HL-60/S4 (cell line): ENCODE results near the gene SPATA6L.
"Not testable (repeated sequence)": the region's sequence is repeated elsewhere in the genome, so short reads cannot be mapped to it uniquely, and the experiment has no call there.

Experiments used
- in situ Hi-C: fragments of 300-500 bp; cut with MboI; formaldehyde crosslinking; loops from 2 replicates; pipeline ENCODE4 v1.14.3; 2022; ENCODE audit warnings: low sequenced_read_pairs

SPATA6L gene

DNA sequence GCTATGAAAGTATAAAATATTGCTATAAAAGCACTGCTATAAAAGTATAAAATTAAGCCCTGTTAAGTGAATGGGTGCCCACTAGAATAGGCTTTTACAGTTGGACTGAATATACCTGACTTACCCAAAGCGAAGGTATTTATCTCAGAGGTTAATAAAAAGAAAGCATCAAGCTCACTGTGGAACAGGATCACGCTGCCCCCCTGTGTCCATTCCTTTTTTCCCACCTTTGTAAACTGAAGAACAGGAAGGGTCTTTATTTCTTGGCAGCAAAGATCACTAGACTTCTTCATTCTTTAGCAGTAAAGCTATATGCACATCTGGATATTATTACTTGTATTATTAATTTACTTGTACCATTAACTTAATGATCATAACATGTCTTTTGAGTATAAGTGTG lies 26.3 kb downstream of the SPATA6L start:
- in situ Hi-C loops: no loop called here

DNA sequence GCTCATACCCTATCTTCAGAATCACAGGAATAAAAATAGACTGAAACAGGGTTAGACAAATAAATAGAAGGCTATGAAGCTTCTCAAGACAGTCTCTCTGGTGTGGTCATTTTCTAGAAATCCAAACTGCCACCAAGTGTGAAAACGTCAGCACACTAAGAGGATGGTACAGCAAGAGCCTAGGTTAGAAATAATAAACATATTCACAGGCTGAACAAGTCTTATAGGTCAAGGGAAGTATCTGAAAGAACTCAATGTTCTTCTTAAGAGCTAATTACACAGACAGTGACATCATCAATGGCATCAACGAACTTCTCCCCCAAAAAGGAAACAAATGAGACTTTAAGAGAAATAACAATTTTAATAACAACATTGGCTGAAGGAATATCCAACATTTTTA lies 26.9 kb downstream of the SPATA6L start:
- in situ Hi-C loops: no loop called here

DNA sequence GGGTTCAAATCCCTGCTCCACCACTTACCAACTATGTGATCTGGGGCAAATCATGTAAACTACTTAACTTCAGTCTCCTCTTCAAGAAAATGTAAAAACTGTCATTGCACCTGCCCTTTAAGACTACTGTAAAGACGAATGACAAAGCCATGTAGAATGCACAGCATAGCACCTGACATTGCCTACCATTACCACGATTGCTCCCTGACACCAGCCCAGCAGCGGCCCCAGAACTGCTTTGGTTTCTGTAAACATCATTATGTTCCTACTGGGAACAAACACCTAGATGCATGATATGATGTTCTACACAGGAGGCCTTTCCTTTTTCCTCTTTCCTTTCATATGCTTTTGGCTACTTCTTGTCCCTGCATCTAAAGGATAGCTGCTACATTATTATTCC lies 27.3 kb downstream of the SPATA6L start:
- in situ Hi-C loops: no loop called here

DNA sequence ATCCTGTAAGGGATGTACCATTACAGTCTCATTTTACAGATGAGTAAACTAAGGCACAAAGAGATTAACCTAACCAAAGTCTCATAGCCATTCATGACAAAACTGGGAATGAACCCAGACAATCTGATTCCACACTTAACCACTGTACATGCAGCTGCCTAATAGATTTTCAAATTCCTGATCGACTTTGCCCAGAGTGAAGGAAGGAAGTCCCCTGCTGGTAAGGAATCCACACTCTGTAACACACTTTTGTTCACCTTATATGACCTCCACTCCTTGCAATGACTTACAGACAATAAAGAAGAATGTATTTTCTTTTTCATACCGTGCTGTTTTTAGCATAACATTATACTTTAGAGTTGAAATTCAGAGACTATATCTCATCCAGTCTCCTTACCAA lies 35.4 kb downstream of the SPATA6L start:
- in situ Hi-C loops: no loop called here

DNA sequence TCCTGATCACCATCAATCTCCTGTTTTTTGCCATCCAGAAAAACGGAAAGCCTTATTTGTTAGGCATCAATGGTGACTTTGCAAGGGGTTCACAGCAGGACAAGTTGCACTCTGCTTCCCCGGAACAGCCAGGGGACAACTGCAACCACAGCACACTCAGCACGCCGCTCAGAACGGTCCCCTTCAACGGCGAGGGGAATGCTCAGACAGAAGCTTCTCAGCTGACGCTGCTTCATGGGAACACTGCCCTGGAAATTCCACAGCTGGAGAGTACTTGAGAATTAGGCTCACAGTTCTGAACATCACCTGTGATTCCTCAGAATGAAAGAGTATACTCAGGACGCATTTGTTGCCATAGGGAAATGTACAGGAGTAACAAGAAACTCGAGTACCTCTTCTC lies 44.3 kb downstream of the SPATA6L start:
- in situ Hi-C loops: no loop called here

DNA sequence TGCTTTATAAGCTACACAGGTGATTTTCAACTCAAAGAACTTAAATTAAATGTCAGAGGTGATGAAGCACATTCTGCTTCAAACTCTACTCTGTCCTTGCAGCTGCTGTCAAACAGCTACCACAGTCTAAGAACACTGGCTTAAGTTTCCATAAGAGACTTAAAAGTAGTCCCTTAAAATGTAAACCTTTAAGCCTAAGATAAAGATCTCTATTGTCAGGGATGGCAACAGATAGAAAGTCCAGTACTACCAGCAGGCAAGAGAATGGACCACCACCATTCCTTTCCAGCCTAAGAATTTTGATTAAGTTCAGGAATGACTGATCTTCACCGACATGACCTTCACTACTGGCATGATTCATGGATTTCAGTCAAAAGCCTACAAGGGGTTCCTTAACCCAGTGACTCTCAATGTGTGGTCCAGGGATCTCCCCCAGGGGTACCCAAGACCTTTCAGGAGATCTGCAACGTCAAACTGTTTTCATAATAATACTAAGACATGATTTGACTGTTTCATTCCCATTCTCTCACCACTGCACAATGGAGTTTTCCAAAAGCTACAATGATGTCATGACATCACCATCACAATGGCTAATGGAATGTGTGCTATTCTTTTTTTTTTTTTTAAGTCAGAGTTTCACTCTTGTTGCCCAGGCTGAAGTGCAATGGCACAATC lies 45.3 kb downstream of the SPATA6L start:
- in situ Hi-C loops: no loop called here

DNA sequence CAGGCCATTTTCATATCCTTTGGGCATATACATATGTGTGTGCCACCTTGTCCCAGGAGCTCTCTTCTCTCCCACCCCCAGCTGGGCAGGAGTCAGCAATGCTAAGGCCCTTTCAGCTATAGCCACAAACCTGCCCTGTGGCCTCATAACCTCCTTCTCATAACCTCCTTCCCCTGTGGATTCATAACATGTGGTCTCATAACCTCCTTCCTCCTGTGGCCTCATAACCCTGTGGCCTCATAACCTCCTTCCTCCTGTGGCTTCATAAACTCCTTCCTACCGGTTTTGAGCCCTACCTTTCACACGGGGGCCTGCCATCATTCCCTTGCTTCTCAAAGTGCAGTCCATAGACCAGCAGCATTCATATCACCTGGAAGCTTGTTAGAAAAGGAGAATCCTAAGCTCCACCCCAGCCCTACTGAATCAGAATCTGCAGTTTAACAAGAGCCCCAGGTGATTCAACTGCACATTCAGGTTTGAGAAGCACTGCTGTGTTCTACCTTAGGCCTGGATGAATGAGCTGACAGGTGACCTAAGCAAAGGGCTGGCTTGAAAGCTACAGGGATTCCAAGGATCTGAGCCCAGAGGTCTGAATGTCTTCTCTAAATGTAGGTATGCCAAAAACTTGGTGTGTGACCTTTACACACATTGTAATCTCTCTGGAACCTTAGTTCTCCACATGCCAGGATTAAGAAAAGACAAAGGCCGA lies 46.1 kb downstream of the SPATA6L start:
- in situ Hi-C loops: no loop called here

DNA sequence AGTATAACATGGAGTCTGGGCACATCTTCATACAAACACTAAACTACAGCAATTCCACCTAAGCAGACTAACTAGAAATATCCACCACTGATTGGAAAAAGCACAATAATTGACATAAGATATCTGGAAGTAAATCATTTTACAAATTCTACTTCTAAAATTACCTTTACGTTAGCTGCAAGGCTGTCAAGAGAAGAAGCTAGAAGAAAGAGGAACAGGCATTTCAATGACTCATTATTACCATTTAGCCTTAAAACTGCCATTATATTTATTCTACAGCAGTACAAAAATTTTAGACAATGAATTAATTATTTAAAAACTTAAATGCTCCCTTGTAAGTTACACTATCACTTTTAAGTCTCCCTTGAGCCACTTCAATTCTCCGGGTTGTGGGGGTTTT lies 47.6 kb downstream of the SPATA6L start:
- in situ Hi-C loops: no loop called here

DNA sequence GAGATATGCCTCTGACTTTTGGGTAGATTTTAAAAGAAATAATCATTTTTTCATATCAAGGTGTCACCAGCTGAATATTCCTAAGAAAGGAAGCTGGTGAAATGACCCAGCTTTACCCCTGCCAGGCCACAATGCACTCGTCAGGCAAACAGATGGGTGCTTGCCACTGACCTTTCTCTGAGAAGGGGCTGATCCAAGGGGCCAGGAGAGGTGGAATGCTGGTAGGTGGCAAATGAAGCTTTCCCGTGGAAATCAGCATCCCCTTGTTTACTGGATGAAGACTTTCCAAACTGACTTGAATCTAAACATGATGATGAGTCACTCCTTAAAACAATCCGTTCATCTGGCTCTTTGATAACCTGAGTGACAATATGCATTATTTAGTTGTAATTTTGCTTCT lies 48.5 kb downstream of the SPATA6L start:
- in situ Hi-C loops: no loop called here

DNA sequence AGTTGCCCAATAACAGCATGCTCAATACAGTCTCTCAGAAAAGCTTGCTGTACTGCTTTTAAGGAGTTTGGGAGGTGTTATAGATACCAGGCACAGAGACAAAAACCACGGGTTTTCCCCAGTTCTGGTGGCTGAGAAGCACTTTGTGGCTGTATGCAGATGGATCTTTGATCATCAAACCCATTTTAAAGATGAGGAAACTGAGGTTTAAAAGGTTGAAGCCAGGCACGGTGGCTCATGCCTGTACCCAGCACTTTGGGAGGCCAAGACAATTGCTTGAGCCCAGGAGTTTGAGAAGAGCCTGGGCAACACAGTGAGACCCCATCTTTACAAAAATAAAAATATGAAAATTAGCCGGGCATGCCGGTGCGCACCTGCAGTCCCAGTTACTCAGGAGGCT lies 50.5 kb downstream of the SPATA6L start:
- in situ Hi-C loops: no loop called here

DNA sequence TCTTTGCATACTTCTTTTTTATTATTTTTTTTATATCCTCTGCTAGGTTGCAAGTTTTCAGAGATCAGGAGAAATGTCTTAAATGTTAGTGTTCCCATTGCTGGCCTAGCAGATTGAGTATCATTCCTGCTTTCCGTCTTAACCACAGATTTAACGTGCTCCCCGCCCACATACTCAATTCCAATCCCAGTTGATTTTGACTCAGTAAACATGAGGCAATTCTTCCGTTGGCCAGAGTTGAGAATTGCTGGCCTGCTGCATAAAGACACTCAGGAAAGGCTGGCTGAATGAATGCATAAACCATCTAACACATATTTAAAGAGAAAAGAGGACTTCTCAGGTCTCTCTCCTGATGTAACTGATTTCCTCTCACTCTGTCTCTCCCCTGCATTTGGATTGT lies 51.0 kb downstream of the SPATA6L start:
- in situ Hi-C loops: no loop called here

DNA sequence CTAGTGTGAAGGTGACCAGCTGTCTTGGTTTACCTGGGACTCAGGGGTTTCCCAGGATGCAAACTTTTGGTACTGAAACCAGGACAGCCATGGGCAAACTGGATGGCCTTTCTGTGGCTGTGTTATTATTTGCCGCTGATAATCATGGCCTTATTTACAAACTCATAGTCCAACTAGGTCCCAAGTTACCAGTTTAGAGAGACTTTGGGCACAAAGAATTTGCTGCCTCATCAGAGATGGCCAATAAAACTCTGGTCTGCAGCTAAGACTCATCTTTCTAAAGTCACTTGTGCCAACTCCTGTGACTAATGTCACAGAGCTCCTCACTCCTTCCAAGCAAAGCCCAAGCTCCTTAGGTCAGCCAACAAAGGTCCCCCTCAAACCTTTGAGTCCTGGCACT lies 51.7 kb downstream of the SPATA6L start:
- in situ Hi-C loops: no loop called here

DNA sequence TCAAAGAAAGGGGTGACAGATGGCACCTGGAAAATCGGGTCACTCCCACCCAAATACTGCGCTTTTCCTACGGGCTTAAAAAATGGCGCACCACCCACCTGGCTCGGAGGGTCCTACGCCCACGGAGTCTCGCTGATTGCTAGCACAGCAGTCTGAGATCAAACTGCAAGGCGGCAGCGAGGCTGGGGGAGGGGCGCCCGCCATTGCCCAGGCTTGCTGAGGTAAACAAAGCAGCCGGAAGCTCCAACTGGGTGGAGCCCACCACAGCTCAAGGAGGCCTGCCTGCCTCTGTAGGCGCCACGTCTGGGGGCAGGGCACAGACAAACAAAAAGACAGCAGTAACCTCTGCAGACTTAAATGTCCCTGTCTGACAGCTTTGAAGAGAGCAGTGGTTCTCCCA lies 60.2 kb downstream of the SPATA6L start:
- in situ Hi-C loops: not testable (repeated sequence)

DNA sequence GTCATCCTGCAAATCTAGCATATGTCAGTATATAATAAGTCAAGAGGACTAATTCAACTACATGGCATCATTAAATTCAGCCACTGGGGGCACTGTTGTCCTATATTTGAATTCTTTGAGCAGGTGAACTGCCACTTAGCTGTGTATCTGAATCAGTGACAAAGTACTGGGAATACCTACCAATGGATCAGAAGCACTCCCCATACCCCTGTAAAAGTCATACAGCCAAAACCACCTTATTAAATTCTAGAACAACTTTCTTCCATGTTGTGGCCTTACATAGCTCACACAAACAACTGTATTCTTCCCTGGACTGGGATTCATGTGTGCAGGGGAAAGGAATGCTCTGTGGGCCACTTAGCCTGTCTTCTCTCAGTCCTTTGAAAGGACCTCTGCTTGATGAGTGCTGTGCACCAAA lies 61.6 kb downstream of the SPATA6L start:
- in situ Hi-C loops: no loop called here

DNA sequence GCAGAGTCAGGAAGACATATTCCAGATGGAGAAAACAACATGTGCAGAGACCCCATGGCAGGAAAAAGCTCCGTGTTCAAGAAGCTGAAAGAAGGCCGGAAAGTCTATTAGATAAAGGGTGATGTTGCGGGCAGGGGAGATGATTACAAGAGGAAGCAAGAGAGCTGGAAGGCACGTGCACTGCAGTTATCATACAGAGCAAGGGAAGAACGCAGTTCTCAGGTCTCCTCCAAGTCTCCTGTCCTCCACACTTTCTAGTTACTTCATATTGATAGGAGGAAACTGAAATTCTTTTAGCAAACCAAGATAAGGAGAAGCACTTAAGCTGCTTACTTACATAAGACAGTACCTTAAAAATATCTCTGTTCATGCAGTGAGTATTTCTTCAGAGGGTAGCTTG lies 62.5 kb downstream of the SPATA6L start:
- in situ Hi-C loops: no loop called here

DNA sequence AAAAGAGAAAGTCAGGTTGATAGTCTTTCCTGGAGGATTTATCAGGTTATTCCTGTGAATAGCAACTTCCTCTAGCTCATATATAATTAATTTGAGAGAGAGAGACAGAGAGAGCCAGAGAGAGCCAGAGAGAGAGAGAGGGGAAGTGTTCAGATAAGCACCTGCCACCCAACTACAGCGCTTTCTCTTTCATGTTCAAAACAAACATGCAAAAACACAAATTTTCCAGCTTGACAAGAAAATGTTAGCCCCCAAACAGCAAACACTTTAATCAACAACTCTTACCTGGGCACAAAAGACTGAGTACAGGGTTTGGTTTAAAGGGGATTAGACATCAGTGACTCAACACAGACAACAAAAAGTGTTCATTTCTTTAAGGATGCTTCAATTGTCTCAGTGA lies 65.9 kb downstream of the SPATA6L start:
- in situ Hi-C loops: no loop called here

DNA sequence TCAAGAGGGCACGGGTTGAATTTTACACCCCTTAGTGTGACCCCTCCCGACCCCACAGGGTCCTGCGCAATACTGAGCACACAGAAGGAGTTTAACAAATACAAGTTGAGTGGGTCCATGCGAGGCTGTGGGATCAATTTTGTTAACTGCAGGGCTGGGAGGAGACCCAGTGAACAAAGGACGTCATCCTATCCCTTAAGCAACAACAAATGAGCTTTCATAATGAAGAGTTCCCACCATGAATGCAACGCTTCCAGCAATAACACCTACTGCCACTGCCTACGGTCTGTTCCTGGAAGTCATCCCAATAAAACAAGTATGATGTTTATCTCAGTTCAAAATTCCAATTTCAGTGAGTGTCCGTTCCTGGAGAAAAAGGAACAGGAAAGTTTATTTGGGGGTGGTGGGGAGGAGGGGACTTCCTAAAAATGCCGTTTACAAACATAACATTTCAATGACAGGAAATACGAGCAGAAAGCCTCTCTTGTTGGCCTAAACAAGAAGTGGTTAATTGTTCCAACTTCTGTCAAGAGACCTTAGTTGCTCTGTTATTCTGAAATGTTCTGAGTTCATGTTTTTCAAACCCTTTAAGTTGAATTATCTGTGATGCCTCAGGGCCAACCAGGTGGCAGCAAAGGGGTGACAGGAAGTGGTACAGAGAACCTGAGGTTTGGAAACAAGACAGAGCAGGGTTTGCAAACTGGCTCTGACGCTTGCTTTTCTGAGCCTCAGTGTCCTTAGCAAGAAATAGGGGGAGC lies 69.9 kb downstream of the SPATA6L start:
- in situ Hi-C loops: no loop called here

DNA sequence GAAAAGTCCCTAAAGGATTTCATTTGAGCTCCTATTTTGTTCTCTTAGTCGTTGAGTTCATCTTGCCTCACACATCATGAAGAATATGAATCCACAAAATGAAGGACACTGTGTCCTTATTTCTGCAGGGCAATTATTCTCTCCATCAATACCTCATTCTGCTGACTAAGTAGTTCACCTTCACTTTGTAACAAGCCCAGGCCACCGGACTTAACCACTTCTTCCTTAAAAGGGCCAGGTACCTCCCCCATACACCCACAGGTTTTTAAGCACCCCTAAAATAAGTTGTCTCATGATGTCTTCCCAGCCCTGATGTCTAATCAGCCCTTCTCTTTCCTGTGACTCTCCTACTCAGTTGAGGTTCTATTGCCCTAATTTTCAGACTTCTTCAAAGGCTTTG lies 71.3 kb downstream of the SPATA6L start:
- in situ Hi-C loops: no loop called here

DNA sequence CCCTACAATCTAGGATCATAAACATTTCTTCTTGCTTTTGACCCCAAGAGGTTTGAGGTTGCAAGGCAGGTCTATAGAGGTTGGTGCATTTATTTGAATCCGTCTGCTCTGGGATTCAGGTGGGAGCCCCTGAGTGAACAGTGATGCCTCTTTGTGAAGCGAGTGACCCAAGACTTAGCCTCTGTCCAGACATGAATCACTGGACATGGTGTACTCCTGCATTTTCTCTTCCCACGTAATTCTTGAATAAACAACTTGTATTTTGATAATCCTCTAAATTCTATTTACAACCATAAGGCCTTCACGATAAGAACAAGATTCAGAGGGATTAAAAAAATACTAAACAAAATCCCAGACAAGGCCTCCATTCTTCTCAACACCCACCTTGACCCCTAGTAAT lies 71.7 kb downstream of the SPATA6L start:
- in situ Hi-C loops: no loop called here

DNA sequence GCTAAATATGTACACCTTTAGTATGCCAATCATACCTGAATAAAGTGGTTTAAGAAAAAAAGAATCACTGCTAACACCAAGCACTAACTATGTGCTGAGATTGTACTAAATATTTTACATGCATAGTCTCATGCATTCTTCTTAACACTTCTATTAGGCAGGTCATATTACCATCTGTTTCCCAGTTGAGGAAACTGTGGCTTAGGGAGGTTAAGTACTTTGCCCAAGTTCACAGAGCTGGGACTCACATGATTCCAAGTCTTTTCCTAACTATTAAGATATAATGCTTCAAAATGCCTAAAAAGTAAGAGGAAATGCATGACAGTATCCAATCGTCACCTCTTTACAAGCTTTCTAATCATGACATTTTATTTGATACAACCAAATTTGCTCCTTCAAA lies 73.4 kb downstream of the SPATA6L start:
- in situ Hi-C loops: no loop called here

DNA sequence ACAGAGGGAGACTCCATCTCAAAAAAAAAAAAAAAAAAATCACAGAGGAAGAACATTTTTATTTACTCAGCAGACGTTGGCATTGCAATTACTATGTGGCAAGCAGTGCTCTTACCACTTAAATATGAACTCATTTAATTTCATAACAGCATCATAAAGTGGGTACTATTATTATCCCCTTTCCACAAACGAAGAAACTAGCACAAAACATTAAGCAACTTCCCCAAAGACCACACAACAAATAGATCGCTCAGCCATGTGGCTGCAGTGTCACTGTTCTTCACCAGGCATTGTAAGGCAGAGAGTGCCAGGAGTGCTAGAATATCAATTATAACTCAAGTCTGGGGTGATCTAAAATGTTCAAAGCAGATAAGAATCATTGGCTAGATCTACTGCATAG lies 74.0 kb downstream of the SPATA6L start:
- in situ Hi-C loops: no loop called here

DNA sequence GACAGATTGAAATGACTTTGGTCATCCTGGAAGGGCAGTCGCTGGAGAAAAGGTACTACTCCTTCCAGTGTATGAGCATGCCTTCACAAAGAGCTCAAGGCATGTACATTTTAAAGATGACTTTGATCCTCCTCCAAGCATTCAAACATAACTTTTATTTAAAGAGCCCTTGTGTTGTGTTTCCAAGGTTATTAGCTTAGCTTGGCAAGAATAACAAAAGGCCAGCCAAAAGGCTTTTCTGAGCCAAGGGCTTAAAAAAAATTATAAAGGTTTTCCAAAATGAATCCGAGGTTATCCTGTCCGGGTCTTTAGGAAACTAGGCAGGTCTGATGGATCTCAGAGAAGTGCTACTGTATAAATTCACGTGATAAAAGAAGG lies 75.2 kb downstream of the SPATA6L start:
- in situ Hi-C loops: no loop called here
